ENCODE data around the gene TBCD.

Gene TBCD

DNA sequence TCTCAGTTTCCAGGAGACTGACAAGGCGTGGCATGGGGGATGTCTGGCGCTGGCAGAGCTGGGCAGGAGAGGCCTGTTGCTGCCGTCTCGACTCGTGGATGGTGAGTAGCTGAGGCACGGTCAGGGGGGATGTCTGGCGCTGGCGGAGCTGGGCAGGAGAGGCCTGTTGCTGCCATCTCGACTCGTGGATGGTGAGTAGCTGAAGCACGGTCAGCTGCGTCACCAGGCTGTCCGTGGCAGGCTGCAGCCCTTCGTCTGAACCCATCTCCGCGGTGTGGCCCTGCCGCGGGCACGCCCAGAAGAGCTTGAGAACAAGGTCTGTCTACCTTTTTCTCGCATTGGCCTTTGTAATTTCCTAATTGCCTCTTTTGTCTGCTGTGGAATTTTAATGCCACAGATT, 63.0 kb downstream of the TBCD start:
- TF ChIP-seq, protein P1, sequence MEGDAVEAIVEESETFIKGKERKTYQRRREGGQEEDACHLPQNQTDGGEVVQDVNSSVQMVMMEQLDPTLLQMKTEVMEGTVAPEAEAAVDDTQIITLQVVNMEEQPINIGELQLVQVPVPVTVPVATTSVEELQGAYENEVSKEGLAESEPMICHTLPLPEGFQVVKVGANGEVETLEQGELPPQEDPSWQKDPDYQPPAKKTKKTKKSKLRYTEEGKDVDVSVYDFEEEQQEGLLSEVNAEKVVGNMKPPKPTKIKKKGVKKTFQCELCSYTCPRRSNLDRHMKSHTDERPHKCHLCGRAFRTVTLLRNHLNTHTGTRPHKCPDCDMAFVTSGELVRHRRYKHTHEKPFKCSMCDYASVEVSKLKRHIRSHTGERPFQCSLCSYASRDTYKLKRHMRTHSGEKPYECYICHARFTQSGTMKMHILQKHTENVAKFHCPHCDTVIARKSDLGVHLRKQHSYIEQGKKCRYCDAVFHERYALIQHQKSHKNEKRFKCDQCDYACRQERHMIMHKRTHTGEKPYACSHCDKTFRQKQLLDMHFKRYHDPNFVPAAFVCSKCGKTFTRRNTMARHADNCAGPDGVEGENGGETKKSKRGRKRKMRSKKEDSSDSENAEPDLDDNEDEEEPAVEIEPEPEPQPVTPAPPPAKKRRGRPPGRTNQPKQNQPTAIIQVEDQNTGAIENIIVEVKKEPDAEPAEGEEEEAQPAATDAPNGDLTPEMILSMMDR (IDR thresholded peaks at IDR 0.05): no peak
- H3K27ac ChIP-seq: no peak overlapping the region
- H3K4me3 ChIP-seq: no peak overlapping the region
- DNase-seq (ENCODE audit: low spot score): no peak

DNA sequence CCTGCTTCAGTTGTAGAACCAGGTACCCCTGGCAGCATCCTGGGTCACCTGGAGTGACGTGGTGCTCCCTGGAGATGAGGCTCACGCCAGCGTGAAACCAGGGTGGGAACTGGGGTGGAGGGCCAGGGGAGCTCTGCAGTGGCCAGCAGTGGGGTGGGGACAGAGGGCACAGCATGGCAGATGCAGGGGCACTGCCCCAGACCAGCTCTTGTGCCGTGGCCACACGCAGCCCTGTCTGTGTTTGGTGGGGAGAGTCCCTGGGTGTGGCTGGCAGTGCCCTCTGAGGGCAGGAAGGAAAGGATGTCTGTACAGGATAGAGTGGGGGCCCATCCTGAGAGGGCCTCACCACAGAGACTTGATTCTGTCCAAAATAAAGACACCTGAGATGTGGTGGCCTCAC, 63.5 kb downstream of the TBCD start:
- TF ChIP-seq, protein P1 (IDR thresholded peaks at IDR 0.05): no peak
- Histone ChIP-seq H3K27ac (no peak overlapping the region), H3K4me3 (no peak overlapping the region)
- DNase-seq (ENCODE audit: low spot score): no peak

DNA sequence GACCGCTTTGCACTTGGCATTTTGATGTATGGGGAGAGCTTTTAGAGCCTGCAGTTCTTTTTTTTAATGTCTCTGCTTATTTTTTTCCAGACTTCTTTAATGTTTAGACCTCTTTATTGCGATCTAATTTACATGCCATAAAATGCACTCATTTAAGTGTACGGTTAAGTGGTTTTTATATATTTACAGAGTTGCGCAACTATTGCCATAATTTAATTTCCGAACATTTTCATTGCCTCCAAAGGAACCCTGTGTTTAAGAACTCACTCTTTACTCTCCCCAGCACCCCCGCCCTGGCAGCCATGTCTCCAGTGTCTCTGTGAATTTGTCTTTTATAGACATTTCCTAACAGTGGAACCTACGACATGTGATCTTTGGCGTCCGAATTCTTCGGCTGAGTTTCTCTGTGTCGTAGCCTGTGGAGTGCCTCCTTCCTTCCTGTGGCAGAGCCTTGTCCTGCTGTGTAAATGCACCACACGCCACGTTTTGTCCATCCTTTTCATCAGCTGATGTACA, 64.0 kb downstream of the TBCD start:
- H3K27ac ChIP-seq: no peak overlapping the region
- no peak overlapping the region for H3K4me3 ChIP-seq
- no peak for DNase-seq (ENCODE audit: low spot score)
- TF ChIP-seq, protein P1 (IDR thresholded peaks at IDR 0.05): no peak

DNA sequence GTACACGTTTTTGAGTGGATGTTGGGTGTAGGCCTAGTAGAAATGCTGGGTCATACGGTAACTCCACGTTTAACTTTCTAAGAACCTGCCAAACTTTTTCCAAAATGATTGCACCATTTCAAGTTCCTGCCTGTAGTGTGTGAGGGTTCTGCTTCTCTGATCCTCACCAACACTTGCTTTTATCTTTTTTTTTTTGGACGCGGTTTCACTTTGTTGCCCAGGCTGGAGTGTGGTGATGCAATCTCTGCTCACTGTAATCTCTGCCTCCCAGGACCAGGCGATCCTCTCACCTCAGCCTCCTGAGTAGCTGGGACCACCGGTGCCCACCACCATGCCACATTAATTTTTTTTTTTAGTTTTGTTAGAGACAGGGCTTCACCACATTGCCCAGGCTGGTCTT, 64.5 kb downstream of the TBCD start:
- DNase-seq (ENCODE audit: low spot score): no peak
- no peak overlapping the region for H3K27ac ChIP-seq
- TF ChIP-seq, protein P1 (IDR thresholded peaks at IDR 0.05): no peak
- H3K4me3 ChIP-seq: no peak overlapping the region

DNA sequence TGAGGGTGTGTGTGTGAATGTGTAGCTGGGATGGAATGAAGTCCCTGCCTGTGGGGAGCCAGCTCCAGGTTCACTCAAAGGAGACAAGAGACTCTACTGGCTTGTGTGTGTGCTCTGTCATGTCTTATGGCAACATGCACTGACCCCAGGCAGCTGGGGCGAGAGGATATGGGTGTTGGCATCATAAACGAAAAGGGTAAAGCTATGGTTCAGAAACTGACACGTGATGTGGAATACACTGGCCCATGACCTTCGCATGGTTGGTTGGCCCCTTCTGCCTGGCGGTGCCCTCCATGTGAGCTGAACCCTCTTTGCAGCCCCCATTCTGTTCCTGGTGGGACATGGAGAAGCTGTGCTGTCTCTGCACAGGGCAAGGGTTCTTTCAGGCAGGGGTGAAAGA, 66.1 kb downstream of the TBCD start:
- TF ChIP-seq, protein P1 (IDR thresholded peaks at IDR 0.05): no peak
- Histone ChIP-seq H3K27ac (no peak overlapping the region), H3K4me3 (no peak overlapping the region)
- no peak for DNase-seq (ENCODE audit: low spot score)

DNA sequence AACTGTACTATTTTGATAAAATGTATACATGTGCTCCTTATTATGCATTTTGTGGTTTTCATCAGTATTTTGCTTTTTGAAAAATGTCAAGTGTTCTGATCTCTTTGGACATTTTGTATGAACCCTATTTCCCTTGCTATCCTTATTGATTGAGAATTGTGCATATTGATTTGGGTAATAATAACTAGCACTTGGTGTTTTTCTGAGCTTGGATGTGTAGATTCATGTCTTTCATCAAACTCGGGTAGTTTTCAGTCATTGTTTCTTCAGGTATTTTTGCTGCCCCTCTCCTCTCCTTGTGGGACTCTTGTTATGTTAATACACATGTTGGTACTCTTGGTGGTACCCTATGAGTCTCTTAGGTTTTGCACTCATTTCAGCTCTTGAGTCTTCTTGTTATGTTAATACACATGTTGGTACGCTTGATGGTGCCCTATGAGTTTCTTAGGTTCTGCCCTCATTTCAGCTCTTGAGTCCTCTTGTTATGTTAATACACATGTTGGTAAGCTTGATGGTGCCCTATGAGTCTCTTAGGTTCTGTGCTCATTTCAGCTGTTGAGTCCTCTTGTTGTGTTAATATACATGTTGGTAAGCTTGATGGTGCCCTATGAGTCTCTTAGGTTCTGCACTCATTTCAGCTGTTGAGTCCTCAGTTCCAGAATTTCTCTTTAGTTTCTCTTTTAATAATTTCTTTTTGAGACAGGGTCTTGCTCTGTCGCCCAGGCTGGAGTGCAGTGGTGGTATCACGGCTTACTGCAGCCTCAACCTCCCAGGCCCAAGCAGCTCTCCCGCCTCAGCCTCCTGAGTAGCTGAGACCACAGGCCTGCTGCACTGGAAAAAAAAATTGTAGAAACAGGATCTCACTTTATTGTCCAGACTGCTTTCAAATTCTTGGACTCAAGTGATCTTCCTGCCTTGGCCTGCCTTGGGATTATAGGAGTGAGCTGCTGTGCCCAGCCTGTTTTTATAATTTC, 68.7 kb downstream of the TBCD start:
- Histone ChIP-seq H3K27ac (no peak overlapping the region), H3K4me3 (no peak overlapping the region)
- no peak for DNase-seq (ENCODE audit: low spot score)
- TF ChIP-seq, protein P1 (IDR thresholded peaks at IDR 0.05): no peak

DNA sequence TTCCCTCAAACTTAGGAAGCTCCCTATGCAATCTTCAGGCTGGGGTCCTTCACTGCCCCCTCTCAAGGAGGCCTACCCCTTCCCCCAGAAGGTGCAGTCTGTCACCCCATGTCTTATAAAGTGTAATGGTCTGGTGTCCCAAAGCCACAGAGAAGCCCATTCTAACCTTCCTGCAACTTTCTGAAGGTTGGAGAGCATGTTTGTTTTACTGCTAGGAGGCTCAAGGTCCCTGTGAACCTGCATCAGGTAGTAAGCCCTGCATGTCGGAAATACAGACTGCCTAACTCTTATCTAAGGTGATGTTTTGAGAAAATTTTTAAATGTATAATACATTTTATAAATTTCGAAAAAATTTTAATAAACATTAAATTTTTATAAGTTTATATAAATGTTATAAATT, 69.7 kb downstream of the TBCD start:
- H3K4me3 ChIP-seq: no peak overlapping the region
- no peak overlapping the region for H3K27ac ChIP-seq
- TF ChIP-seq, protein P1 (IDR thresholded peaks at IDR 0.05): no peak
- DNase-seq (ENCODE audit: low spot score): no peak
